COLO668 (cell line): ENCODE measurements around the gene REXO2.

Experiments used
- DNase-seq: peaks from one replicate; lab custom pipeline; 2025; ENCODE audit not compliant: unreplicated experiment; lab: John Stamatoyannopoulos, UW

The REXO2 gene

DNA sequence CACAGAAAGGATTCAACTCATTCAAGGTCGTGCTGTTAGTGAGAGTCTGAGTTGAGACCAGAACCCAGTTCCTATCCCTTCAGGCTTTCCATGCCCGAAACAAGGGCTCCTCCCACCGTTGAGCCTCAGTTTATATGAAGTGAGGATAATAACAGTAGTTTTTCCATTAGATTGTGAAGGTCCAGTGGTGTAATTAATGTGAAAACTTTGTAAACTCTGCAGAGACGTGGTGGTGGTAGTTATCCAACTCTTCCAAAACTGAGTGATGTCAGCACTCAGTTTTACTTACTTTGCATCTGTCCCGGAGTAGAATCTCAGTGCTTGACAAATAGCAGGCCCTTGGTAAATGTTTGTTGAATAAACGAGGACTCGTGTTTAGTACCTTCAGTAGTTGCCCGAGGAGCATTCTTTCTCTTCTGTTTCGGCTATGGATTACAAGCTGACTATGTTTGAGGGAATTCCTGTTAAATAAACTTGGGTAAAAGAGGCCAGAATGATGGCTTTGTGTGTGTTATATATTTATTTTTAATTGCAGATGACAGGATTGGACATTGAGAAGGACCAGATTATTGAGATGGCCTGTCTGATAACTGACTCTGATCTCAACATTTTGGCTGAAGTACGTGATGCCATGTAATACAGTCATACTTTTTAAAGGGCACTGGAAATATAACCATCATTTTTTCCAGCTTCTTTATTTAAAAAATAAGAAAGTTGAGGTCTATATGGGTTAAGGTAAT is 1.0 kb downstream of the REXO2 start:
- no peak for DNase-seq

GRCh38 chr11:114440971-114441763 is 1.9 kb downstream of the REXO2 start:
- DNase-seq = no peak

- no peak for DNase-seq
Measured at GRCh38 chr11:114441921-114442320, 2.7 kb downstream of the REXO2 start.

DNA sequence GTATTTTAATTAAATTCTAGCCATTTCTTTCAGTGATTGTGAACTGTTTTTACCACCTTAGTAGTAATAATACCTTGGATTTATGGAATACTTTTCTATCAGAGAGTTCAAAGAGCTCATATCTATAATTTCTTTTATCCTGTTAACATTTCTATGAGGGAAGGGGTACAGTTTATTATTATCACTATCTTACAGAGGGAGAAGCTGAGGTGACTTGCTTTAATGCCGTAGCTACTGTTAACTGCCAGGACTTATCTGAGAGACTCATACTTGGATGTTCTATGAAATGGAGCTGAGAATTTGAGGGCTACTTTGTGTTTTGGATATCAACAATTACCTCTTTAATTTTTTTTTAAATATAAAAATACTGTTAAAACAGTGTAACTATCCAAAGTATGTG is 3.3 kb downstream of the REXO2 start:
- no peak for DNase-seq

DNA sequence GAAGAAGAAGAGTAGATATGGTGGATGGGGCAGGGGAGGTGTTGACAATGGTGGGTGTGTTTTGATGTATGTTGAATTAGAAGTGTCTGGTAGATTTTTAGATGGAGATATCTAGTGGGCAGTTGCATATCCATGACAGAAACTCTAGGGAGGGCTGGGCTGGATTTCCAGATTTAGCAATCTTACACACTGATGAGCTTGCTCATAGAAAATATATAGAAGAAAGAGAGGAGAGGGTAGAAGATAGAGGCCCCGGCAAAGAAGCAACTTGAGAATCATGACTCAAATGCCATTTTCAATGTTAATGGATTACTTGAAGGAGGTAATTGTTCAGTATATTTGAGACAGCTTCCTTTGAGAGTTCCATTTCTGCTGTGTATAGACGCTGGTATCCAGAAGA is 8.2 kb downstream of the REXO2 start:
- no peak for DNase-seq

DNA sequence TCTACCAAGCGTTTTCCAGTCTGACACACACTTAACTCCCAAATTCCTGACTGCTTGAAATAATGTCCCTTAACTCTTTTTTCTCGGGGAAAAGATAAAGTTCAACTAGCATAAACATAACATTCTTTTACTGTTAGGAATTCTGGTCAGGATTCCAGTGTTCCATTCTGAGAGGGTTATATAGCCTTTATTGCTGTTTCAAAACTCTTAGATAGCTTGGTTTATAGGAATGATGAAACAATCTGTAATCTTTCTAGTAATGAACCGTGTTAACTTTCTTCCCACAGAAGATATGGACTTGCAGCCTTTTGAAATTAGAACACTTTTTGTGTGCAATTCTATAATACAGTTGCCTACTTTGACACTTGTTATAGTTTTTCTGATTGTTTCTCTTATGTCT is 8.6 kb downstream of the REXO2 start:
- DNase-seq = no peak

DNA sequence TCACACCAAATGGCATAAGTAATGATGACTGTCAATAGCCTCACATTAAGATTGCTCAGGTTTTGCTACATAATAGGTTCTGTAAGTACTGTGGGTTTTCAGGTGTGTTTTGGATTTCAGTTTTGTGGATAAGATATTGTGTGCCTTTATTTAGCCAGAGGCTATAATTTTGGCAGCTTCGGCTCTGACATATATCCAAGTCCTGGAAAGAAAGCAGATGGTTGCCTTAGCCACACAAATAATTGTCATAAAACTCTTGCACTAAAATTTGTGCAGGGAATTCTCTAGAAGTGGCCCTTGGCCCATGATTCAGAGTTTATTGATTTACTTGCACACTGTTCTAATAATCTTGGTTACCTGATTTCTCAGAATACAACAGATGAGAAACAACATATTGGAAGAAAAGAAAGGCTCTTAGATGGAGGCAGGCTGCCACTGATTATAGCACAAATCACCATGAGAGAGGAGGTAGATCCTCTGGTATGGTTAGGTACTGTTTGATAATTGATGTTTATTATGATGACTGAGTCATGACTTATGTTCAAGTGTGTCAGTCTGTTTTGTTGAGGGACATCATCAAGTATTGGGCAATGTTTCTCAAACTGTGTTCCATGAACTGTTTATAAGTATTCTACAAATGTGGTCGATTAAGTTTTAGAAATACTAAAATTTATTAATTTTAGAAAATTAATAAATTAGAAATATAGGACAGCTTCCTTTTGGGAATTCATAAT is 9.6 kb downstream of the REXO2 start:
- DNase-seq = no peak

GRCh38 chr11:114449845-114450244 is 10.6 kb downstream of the REXO2 start:
- no peak for DNase-seq

DNA sequence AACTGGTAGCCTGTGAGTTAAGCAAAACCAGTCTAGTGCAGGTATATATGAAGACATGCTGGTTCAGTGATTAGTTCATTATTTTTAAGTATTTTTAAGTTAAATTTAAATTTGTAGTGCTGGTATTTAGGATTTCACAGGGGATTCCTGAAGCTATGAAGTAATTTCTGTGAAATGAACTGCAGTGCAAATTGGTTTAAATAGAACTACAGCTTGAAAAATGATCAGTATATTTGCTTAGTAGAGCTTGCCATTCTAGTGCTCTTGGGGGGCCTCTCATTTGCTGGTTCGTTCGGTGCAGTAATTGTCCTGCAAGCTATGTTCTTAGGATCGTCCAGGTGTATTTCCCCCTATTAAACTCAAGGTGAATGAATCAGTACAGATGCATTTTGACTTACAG is 13.1 kb downstream of the REXO2 start:
- no peak for DNase-seq

- no peak for DNase-seq
Measured at GRCh38 chr11:114463999-114464398, 24.7 kb downstream of the REXO2 start.

DNA sequence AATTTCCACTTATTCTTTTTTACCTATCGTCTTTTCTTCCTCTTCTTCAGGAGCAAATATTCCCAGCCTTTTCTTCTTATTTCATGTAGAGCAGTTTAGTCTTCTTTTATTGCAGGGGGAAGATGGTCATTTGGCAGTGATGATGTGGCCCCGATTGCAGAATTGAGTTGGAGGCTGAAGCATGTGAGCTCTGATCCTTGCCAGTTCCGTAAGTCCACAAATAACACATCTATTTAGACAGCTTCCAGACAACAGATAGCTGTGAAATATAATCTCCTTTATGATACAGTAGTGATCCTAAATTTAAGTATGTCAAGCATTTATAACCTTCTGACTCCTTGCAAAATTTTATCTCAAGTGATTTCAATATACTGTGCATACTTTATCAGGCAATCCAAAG is 27.5 kb downstream of the REXO2 start:
- DNase-seq = no peak

- DNase-seq = no peak
Measured at GRCh38 chr11:114472661-114473060, 33.4 kb downstream of the REXO2 start.

GRCh38 chr11:114478001-114478410 is 38.7 kb downstream of the REXO2 start:
- no peak for DNase-seq

GRCh38 chr11:114478768-114479167 is 39.5 kb downstream of the REXO2 start:
- no peak for DNase-seq

GRCh38 chr11:114479331-114479730 is 40.1 kb downstream of the REXO2 start:
- DNase-seq = no peak

DNA sequence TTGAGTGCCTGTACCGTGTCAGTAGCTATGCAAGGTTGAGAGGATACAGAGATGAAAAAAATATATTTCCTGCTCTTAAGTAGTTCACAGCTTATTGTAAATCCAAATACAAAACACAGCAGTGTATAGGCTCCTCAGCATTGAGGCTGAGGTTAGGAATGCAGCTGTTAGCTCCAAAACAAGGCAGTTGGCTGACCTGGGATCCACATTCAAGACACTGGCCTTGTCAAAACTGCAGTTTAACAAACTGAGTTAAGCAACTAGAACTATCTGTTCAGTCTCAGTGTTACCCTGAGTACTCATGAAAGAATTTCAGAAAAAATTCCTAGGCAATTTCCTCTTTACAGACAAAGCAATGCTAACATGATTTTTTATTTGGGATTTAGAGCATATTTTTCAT is 42.8 kb downstream of the REXO2 start:
- no peak for DNase-seq

- no peak for DNase-seq
Measured at GRCh38 chr11:114483929-114484328, 44.7 kb downstream of the REXO2 start.

DNA sequence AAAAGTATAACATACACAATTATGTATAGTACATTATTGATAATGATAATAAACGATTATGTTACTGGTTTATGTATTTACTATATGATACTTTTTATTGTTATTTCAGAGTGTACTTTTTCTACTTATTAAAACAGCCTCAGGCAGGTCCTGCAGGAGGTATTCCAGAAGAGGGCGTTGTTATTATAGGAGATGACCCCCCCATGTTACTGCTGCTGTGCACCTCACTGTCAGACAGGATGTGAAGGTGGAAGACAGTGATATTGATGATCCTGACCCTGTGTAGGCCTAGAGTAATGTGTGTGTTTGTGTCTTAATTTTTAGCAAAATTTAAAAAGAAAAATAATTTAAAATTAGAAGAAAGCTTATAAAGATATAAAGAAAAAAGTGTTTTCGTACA is 57.6 kb downstream of the REXO2 start:
- DNase-seq = no peak

DNA sequence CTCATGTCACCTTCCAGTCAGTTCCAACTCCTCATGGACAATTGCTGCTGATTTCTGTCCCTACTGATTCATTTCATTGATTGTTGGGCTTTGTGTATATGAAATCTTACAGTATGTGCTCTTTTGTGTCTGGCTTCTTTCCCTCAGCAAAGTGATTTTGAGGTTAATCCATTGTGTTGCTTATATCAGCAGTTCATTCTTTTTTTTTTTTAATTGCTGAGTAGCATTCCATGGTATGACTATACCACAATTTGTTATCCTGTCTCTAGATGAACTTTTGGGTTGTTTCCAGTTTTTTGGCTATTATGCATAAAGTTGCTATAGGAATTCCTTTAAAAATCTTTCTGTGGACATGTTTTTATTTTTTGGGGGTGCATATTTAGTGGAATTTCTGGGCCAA is 60.5 kb downstream of the REXO2 start:
- no peak for DNase-seq
